Cardiac muscle cell (in vitro differentiated cells and primary cell): ENCODE results near the gene WDR20. TPM values are rescaled to one million over a fixed set of nuclear protein-coding genes. Genes with fewer than 3 reads are reported as not detected.

ENCODE experiments used
- DNase-seq, 2 donors: peaks; one replicate each; pipeline versions ENCODE4 v3.0.0 to v3.0.0-alpha.2; 2010 to 2017; ENCODE audit warnings: low read depth in 1 of 2, low spot score in 1 of 2
- H3K27ac ChIP-seq: fragments of 200-600 bp; sonication (generic); 2 replicates; pipeline ENCODE4 v1.5.1; 2016
- H3K27me3 ChIP-seq: fragments of 200-600 bp; sonication (generic); 2 replicates; pipeline ENCODE4 v1.6.0; 2016; ENCODE audit warnings: control low read depth
- H3K36me3 ChIP-seq: fragments of 200-600 bp; sonication (generic); 2 replicates; pipeline ENCODE4 v1.5.1; 2016; ENCODE audit warnings: control low read depth
- H3K4me1 ChIP-seq: fragments of 200-600 bp; sonication (generic); 2 replicates; pipeline ENCODE4 v1.8.1; 2017; ENCODE audit warnings: low read depth, mild to moderate bottlenecking, mixed run types
- H3K4me3 ChIP-seq: fragments of 200-600 bp; sonication (generic); 2 replicates; pipeline ENCODE4 v1.5.1; 2016; ENCODE audit warnings: mild to moderate bottlenecking
- H3K9me3 ChIP-seq: fragments of 200-600 bp; sonication (generic); 2 replicates; pipeline ENCODE4 v1.5.1; 2017; ENCODE audit warnings: low read depth, mild to moderate bottlenecking, control low read depth
- polyA plus RNA-seq: library from polyadenylated mRNA; unstranded; fragments of >200 nt; fragmentation: Nextera tagmentation; extraction: Ambion mirVana; gene quantifications from 2 replicates; pipeline ENCODE4 v1.2.1, GENCODE V29; 2016
- total RNA-seq: library from RNA; depleted of rRNA; stranded (reverse); fragments of >200 nt; gene quantifications from 2 replicates; pipeline ENCODE4 v1.2.3, GENCODE V29; 2016
- TF ChIP-seq, protein P1 (sequence below): IDR thresholded peaks from 2 replicates; pipeline ENCODE4 v1.5.1; 2012; ENCODE audit warnings: low read depth, mild to moderate bottlenecking, low read length

WDR20 gene
- total and polyA plus RNA-seq, 2 experiments from 2014 or later, result 20.5 to 27.0 TPM

DNA sequence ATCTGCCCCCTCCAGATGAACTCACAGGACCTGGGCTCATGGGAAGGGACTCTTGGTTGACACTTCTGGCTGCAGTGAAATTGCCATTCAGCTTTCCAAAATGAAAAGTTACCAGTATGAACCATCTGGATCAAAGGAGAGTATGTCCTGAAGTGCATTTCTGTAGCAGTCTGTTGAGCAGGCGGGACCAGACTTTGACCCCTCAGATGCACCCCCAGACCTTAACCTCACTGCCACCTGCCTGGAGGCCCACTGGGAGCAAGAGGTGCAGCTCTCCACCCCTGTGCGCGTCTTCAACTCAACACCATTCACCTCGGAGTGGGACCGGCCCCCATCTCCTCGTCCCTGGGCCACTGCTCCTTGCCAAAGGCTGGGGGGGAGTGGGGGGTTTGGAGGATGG is 110.3 kb downstream of the WDR20 start:
- Histone ChIP-seq H3K36me3 (no peaks in the 10 kb centered on the region), H3K4me3 (no peak overlapping the region), H3K4me1 (peaks cover 38% of the 10 kb centered on the region), H3K9me3 (no peaks in the 10 kb centered on the region), H3K27ac (no peak overlapping the region), H3K27me3 (no peaks in the 10 kb centered on the region)
- no peak for DNase-seq
- TF ChIP-seq, protein P1, sequence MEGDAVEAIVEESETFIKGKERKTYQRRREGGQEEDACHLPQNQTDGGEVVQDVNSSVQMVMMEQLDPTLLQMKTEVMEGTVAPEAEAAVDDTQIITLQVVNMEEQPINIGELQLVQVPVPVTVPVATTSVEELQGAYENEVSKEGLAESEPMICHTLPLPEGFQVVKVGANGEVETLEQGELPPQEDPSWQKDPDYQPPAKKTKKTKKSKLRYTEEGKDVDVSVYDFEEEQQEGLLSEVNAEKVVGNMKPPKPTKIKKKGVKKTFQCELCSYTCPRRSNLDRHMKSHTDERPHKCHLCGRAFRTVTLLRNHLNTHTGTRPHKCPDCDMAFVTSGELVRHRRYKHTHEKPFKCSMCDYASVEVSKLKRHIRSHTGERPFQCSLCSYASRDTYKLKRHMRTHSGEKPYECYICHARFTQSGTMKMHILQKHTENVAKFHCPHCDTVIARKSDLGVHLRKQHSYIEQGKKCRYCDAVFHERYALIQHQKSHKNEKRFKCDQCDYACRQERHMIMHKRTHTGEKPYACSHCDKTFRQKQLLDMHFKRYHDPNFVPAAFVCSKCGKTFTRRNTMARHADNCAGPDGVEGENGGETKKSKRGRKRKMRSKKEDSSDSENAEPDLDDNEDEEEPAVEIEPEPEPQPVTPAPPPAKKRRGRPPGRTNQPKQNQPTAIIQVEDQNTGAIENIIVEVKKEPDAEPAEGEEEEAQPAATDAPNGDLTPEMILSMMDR, result no peak

DNA sequence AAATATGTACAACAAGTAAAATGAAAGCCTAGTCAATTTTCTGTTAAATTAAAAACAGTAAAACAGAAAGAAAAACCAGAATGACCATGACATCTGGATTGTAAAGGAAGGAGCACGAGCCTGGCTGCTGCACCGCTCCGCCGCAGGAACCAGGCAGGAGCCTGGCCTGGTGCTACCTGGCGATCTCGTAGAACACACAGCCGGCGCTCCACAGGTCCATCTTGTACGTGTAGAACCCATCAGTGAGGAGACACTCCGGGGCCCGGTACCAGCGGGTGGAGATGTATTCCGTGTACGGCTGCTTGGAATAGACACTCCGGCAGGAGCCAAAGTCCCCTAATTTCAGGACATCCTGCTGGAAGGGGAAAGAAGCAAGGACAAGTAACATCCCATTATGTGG is 110.9 kb downstream of the WDR20 start:
- no peak overlapping the region for H3K4me3 ChIP-seq
- H3K36me3 ChIP-seq, result no peaks in the 10 kb centered on the region
- DNase-seq, result no peak
- H3K9me3 ChIP-seq, result no peaks in the 10 kb centered on the region
- no peak overlapping the region for H3K27ac ChIP-seq
- H3K27me3 ChIP-seq, result no peaks in the 10 kb centered on the region
- peaks cover 37% of the 10 kb centered on the region for H3K4me1 ChIP-seq
- TF ChIP-seq, protein P1, result no peak

DNA sequence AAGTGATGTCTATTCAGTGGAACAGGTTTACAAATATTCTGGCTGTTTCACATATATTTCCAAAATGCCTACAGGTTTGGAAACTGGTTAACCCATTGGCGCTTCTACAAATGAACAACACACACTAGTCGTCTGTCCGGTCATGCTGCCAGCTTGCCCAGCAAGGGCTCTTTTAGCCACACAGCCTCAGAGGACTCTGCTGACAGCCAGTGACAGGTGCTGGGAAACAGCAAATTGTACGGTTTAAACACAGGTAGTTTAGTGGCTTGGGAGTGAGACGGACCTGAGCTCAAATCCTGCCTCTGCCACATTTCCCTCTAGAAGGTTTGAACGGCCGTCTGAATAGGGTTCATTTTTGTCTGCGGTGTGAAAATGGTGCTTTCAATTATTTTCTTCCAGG is 111.5 kb downstream of the WDR20 start:
- H3K27ac ChIP-seq, result no peak overlapping the region
- H3K27me3 ChIP-seq, result no peaks in the 10 kb centered on the region
- no peaks in the 10 kb centered on the region for H3K36me3 ChIP-seq
- no peaks in the 10 kb centered on the region for H3K9me3 ChIP-seq
- H3K4me1 ChIP-seq, result peaks cover 32% of the 10 kb centered on the region
- TF ChIP-seq, protein P1, result no peak
- no peak overlapping the region for H3K4me3 ChIP-seq
- DNase-seq, result no peak

DNA sequence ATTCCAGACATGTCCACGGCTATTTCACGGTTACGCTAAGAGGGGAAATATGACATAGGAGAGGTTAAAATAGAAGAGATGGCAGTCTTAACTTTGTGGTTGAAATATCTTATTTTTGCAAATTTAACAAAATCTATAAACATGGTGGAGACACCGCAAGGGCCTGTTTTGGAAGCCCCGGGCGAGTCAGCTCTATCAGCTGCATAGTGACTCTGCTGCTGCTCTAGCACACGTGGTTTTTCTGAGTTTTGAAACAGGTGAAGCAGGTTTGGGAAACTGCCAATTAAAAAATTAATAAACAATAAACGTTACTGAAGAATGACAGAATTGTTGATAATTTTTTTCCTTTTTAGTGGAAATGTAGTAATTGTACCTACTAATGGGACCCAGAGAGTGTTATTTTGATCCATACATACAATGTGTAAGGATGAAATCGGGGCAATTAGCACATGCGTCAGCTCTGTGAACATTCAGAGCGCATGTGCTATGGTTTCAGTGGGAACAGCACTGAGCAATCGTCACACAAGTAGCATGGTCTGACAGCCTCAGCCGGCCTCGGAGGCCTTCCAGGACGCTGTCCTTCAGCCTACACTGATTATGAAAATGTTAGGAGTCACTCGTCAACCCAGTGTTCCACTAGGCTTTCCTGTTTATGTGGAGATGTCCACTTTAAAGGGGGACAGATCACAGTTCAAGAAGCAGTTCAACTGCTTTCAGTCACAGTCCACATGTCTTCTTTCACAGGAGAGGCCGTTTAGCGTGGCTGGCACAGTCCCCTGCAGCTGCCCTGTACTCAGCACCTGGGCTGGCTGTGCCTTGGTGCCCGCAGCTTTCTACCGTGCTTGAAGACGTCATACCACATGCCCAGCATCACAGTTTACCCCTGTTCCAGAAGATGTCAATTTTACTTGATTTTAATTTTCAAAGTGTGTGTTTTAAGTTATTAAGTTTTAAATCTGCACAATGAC is 113.4 kb downstream of the WDR20 start:
- H3K9me3 ChIP-seq, result no peaks in the 10 kb centered on the region
- TF ChIP-seq, protein P1, result no peak
- no peaks in the 10 kb centered on the region for H3K27me3 ChIP-seq
- peak overlapping the region; percentile 59 for H3K27ac ChIP-seq
- DNase-seq, result peak in 1 of 2 donors; percentile 57
- H3K4me1 ChIP-seq, result peaks cover 16% of the 10 kb centered on the region
- H3K36me3 ChIP-seq, result no peaks in the 10 kb centered on the region
- no peak overlapping the region for H3K4me3 ChIP-seq

DNA sequence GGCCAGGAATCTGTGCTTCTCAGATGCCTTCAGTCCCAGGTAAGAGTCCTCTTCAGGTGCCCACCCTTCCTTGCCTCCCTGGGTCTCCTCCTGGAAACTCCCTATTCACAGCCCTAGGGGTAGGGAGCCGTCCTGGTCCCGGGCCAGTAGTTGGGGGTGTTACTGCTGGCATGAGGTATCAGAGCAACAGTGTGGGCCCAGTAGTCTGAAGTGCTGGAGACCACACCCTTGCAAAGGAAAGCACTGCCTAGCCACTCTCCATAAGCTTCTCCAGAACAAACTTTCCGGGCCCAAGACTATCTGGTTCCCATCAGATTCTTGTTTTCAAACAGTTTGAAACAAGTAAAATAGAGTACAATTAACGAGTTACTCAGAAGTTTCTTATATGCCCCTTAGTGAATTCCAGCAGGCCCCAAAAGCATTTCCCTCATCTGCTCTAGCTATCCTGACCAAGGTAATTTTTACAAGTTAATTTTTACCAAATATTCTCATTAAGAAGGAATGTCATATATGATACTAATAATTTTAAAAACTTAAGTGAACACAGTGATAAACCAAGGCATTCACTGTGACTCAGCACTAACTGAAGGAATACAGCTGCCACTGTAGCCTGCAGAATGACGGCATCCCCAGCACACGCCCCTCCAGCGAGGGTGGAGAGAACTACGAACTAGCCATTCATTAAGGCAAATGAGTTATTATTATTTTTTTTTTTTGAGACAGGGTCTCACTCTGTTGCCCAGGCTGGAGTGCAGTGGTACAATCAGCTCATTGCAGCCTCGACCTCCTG is 115.9 kb downstream of the WDR20 start:
- TF ChIP-seq, protein P1, result no peak
- H3K4me3 ChIP-seq, result no peak overlapping the region
- no peak overlapping the region for H3K27ac ChIP-seq
- no peaks in the 10 kb centered on the region for H3K27me3 ChIP-seq
- no peaks in the 10 kb centered on the region for H3K36me3 ChIP-seq
- no peaks in the 10 kb centered on the region for H3K9me3 ChIP-seq
- peaks cover 6% of the 10 kb centered on the region for H3K4me1 ChIP-seq
- peak in 1 of 2 donors; percentile 82 for DNase-seq
